Activated naive CD4-positive, alpha-beta T cell treated with anti-CD3 and anti-CD28 coated beads, Interleukin-2, amount 50 U/mL, for 16 hours (primary cell): ENCODE measurements around the gene LMF1.
A peak's percentile ranks its signal among the peaks of the same experiment; 100 is the strongest.

ENCODE experiments used
- DNase-seq: peaks from one replicate; pipeline ENCODE4 v3.0.0-alpha.2; 2020

LMF1 gene

DNA sequence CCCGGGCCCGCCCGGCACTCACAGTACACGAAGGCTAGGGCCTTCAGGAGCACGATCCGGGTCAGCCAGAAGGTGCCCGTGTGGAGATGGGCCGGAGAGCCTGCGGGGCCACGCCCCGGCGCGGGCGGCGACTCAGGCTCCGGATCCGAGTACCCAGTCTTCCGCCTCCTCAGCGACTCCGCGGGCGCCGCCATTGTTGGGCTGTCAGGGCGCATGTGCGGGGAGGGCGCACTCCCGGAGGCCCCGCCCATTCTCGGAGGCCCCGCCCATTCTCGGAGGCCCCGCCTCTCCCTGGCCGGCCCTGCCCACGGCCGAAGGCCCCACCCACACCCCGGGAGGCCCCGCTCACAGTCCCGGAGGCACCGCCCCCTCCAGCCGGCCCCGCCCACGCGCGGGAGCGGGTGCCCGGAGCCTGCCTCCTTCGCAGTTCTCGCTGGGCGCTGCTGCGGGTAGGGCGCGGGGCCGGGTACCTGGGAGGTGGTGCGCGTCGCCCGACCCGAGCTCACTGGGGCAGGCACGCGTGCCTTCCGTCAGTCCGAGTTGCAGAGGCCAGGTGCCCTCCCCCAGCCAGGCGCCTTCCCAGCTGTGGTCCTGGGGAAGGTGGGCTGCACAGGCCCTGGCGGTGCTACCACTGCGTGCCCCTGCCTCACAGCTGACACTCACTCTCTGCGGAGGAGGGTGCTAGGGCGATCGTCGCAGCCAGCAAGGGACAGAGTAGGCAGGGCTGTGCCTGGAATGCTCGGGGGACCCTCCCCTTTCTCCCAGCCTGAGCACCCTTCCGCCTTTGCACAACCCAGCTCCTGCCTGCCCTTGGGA, at the start of gene LMF1:
Gene LMF1 (minus strand): TSS at position 219 of the 816 bp plus-strand sequence. CDS start 4 bp downstream, at position 215.
- peak; percentile 89 for DNase-seq

DNA sequence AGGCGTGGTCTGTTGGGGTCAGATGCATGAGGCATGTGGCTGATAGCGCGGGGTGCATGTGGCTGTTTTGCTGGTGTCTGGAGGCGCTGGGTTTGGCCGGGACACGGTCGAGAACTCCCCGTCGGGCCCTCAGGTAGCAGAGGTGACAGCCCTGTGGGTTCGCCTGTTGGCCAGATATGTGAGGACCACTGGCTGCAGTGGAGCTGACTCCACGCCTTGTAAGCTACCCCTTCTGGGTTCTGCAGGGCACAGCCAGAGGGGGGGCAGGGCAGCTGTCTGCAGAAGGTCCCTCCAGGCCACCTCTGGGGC, 49.3 kb upstream of the LMF1 start:
- no peak for DNase-seq

DNA sequence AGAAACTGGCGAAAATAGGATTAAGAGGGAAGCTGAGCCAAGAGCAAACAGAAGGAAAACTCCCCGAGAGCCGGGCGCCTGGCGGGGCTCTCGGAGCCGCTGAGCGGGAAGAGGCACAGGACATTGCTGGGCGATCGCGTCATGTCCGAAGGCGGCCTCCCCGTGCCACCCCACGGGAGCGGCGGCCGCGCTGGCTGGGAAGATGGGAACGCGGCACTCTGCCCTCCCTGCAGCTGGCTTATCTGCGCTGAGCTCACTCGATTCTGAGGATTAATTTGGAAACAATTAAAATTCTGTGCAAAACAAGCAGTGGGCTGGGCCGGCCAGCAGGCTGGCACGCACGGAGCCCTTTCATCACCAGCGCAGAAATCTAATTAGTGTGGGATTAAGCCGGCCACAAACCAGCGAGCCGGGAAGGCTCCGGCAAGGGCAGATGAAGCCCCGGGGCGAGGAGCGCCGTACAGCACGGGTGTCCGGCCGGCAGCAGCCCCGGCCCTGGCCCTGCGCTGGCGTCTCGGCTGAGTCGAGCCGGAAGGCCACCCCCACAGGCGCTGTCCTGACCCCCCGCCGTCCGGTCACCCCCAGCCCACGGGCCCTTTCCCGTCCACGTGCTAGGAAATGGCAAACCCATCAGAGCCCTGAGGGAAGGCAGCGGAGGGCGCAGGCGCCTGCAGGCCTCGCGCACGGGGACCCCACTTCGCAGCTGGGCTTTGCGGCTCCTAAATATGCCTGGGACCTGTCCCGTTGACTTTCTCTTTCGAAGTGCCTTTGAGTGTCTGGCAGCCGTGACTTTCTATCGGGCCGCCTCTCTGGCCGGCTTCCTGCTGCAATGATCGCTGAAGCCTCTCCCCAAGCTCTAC, 48.7 kb upstream of the LMF1 start:
- no peak for DNase-seq

DNA sequence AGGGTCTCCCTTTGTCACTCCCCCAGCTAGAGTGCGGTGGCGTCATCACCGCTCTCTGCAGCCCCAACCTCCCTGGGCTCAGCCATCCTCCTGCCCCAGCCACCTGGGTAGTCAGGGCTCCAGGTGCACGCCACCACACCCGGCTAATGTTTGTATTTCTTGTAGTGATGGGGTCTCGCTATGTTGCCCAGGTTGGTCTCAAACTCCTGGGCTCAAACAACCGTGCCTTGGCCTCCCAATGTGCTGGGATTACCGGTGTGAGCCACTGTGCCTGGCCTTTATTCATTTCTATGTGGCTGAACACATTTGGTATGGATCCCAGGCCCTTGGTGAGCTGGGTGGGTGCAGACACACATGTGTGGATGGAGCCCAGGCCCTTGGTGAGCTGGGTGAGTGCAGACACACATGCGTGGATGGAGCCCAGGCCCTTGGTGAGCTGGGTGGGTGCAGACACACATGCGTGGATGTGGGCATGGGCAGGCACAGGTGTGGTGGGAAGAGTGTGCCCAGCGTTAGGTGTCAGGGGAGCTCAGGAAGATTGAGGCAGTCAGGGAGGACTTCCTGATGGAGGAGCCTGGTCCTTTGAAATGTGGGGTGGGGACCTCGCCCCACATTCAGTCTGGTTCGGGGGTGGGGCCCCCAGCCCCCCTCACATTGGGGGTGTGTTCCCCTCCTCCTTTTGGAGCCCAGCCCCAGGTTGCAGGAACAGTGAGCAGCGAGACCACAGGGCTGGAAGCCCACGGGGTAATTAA, 47.8 kb upstream of the LMF1 start:
- no peak for DNase-seq

DNA sequence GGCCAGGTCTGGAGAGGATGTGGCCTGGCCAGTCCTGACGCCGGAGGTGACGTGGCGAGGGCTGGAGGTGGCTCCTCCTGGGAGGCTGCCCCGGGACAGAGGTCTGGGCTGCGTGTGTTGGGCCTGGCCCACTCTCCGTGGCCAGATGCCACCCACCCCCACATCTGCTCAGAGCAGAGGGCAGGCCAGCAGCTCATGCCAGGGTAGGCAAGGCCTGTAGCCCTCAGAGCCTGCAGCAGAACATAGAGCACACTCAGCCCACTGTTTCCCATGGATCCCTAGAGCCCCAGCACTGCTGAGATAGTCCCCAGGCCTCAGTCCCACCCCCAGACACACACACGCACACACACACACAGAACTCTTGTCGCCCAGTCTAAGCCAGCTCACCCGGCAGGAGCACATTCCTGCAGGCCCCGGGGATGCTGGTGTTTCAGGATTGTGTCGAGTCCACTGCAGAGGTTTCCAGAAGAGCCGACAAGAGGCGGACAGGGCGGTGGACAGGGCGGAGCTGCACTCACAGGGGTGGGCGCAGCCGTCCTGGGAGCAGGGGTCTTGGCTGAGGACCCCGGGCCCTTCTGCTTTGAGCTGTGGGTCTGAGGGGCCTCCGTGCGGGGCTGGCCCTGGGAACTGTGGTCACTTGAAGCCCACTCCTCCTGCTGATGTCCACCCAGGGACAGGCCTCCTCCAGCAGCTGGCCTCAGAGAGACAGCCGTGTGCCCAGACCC, 44.1 kb upstream of the LMF1 start:
- no peak for DNase-seq

DNA sequence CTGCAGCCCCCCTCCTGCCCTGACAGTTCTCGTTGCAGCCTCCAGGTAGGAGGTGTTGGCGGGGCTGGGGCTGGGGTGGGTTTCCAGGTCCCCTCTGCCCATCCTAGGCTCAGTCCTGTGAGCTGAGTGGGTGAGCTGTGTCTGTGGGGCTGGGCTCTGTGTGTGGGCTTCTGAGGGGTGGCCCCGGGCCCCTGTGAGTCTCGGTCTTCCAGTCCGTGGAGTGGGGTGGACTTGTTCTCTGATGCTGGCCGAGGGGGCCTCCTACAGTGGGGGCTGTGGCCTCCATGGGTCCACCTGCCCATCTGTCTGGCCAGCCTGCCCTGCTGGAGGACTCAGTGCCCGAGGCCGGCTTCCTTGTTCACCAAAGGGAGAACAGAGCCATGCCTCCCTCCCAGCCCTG, 43.4 kb upstream of the LMF1 start:
- DNase-seq, result no peak

DNA sequence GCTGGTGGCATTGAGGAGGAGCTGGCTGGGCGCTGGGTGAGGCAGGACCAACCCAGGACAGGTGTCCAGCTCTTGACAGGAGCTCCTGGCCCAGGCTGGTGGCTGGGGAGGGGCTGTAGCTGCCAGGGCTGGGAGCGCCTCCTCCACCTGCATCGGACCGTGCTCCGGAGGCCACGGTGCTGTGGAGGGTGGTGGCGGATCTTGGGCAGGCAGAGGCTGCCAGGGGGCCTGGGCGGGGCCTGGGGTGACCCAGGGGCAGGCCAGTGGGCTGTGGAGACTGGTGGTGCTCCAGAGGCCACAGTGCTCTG, 42.8 kb upstream of the LMF1 start:
- DNase-seq, result no peak

DNA sequence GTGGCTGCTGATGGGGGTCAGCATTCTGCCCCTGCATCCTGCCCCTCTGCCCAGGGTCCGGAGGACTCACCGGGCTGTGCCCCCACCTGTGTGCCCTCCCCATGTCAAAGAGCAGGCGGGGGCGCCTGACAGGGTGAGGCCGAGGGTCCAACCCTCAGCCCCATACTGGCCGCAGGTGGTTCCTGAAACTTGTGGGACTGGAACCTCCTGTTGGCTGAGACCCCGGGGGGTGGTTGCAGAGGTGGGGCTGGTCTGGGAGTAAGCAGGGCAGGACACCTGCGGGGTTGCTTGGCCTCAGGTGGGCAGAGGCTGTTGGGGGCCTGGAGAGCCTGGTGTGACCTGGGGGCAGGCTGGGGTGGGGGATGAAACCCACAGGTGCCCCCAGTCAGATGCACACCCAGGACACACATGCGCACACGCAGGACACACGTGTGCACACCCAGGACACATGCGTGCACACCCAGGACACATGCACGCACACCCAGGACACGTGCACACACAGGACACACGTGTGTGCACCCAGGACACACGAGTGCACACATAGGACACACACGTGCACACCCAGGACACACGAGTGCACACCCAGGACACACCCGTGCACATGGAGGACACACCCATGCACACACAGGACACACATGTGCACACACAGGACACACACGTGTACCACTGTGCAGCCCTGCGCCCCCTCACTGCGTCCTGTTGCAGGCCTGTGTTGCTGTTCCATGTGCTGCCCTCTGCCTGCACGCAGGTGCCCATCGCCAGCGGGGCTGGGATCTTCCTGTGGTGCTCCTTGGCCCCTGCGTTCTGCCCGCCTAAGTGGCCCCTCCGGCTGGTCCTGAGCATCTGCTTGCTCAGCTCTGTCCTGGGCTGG, 42.2 kb upstream of the LMF1 start:
- DNase-seq, result no peak

DNA sequence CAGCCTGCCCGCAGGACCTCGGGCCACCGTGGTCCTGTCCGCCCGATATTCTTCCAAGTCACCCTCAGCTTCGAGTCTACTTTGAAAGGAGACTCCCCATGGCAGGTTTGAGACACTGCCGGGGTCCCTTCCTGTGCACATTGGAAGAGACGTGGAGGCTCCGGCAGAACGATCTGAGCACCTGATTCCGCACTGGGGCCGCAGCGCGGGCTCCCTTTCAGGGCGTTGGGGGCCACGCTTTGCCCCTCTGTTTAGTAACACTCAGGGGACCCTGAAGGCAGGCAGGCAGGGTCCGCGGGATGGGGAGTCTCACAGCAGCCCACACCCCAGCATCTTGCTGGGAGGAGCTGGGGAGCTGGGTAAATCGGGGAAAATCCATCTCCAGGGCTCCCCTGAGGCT, 41.4 kb upstream of the LMF1 start:
- DNase-seq, result no peak

DNA sequence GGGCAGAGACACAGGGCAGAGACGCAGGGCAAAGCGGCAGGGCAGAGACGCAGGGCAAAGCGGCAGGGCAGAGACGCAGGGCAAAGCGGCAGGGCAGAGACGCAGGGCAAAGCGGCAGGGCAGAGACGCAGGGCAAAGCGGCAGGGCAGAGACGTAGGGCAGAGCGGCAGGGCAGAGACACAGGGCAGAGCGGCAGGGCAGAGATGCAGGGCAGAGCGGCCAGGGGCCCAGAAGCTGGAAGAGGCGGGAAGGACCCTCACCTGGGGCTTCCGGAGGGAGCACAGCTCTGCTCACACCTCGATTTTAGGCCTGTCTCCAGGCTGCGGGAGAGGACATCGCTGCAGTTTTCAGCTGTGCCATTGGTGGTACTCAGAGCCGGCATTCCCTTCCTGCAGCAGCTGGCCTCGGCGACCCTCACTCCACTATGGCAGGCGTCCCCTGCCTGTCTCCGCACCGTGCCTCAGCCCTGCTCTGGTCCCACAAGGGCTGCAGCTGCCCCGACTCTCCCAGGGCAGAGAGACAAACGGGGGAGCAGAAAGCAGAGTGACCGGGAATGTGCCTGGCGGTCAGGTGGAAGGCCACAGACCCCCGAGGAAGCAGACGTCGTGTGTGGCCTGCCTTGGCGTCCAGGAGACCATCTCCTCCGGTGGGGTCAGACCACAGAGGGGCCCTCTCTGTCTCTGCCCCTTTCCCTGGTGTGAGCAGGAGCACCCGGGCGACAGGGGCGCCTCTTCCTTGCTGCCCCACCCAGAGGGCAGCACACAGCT, 40.7 kb upstream of the LMF1 start:
- no peak for DNase-seq

DNA sequence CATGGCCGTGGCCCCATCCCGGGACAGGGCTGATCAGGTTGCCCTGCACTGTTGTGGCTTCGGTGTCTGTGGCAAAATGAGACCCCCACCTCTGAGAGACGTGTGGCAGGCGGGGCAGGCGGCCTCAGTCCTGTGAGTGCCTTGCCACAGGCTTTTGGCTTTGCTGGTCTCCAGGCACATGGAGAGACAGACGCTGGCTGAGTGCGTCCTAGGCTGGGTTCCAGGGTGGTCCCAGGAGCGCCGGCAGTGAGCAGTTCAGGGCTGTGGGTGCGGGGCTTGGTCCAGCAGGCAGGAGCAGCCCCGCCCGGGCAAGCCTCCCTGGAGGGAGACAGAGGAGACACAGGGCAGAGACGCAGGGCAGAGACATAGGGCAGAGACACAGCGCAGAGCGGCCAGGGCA, 40.0 kb upstream of the LMF1 start:
- DNase-seq, result no peak

DNA sequence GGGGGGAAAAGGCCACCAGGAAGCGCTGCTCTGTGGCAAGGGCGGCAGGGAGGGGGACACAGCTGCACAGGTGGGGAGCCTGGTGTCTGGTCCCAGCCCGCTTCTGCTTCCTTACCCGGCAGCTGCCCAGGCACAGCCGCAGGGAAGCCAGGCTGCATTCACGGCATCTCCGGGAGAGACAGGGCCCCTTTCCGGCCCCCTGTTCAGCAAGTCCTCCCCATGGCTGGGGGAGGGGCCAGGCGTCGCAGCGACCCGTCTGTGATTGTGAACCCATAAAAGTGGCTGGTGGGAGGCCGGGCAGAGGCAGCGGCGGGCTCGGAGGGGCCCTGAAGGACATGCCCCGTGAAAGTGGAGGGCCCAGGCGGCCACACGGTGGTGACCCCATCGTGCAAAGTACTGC, 39.5 kb upstream of the LMF1 start:
- DNase-seq, result no peak

DNA sequence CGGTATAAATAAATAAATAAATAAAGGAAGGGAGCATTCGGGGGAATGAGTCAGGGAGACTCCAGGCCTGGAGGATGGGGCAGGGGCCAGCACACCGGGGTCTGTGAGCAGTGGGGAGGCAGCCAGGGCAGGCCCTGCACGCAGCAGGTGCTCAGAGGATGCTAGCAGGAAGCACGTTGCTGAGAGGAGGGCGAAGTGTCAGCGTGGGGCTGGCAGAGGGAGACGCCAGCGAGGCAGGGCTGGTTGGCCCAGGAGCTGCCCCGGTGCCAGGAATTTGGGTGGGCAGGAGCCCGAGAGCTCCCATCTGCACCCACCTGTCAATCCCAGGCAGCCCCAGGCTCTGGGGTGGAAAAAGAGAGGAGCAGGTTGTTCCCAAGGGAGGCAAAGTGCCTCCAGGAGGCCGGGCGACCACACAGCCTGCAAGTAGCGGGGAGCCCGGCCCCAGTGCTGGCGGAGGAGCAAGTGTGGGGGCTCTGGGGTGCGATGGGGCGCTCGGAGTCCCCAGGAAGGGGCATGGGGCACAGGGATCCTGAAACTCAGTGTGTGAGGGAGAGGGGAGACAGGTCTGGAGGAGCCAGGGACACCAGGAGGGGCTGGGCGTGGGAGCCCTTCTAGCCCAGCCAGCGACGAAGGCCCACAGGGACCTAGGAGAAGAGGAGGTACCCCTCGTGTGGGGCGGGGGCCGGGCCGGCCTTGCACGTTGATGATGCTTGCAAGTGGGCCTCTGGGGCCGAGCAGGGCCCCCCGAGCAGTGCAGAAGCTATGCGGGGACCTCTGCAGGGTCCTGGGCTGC, 38.8 kb upstream of the LMF1 start:
- no peak for DNase-seq

DNA sequence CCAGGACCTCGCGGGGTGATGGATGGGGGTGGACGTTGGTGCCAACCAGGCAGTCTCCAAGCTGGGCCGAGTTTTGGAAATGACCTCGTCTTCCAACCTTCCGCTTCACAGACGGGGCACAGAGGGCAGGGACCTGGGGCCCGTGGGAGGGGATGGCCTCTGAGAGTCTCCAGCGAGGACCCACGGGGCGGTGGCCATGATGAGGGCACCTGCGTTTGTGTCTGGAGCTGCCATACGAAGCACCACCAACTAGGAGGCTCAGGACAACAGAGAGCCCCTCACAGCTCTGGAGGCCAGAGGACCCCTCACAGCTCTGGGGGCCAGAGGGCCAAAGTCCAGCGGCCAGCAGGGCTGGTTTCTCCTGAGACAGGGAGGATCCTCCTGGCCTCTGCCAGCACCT, 37.3 kb upstream of the LMF1 start:
- no peak for DNase-seq

DNA sequence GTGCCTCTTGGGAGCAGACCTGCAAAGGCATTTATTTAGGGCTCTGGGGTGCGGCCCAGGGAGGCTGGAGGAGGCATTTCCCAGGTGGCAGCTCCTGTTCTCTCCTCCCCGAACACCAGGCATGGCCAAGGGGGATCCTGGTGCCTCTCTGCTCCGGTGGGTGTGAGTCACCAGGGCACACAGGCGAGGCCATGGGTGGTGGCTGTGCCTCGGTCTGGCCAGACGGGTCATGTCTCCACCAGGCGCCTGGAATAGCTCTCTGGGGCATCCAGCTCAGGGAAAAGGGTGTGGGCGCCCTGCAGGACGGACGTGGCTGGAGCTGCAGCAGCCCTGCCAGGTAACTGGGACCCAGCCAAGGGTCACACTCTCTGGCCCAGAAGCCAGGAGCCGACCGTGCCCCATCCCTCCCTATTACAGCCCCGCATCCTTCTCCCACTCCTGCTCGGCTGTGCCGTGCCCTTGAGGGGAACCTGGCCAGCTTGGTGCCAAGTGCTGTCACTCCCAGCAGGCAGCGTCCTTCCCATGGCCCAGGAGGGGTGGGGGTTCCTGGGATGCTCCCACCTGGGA, 36.6 kb upstream of the LMF1 start:
- no peak for DNase-seq

DNA sequence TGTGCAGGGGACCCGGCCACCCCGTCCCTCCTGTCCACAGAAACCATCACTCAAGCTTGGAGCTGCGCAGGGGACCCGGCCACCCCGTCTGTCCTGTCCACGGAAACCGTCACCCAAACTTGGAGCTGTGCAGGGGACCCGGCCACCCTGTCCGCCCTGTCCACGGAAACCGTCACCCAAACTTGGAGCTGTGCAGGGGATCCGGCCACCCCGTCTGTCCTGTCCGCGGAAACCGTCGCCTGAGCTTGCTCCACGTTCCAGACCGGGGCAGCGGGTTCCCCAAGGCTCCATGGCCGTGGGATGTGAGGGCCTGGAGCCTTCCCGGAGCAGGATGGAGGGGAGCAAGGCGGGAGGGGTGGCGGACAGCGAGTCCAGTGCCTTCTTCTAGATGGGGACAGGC, 36.0 kb upstream of the LMF1 start:
- no peak for DNase-seq

DNA sequence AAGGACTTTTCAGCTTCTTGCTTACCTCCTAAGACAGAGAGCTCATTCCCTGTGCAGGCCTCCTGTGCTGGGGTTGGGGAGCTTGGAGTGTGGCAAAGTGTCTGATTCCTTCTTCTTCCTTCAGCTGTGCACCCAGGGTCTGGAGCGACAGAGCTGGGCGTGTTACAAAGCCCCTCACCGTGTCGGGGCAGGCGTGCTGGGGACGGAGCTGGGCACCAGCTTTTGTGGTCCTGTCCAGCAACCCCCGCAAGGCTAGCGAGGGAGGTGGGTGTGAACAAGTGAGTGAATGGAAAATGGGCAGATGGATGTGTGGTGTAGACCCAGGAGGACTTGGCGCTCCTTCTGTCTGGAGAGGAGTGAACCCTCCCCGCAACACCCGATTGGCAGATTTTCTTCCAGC, 34.5 kb upstream of the LMF1 start:
- no peak for DNase-seq

DNA sequence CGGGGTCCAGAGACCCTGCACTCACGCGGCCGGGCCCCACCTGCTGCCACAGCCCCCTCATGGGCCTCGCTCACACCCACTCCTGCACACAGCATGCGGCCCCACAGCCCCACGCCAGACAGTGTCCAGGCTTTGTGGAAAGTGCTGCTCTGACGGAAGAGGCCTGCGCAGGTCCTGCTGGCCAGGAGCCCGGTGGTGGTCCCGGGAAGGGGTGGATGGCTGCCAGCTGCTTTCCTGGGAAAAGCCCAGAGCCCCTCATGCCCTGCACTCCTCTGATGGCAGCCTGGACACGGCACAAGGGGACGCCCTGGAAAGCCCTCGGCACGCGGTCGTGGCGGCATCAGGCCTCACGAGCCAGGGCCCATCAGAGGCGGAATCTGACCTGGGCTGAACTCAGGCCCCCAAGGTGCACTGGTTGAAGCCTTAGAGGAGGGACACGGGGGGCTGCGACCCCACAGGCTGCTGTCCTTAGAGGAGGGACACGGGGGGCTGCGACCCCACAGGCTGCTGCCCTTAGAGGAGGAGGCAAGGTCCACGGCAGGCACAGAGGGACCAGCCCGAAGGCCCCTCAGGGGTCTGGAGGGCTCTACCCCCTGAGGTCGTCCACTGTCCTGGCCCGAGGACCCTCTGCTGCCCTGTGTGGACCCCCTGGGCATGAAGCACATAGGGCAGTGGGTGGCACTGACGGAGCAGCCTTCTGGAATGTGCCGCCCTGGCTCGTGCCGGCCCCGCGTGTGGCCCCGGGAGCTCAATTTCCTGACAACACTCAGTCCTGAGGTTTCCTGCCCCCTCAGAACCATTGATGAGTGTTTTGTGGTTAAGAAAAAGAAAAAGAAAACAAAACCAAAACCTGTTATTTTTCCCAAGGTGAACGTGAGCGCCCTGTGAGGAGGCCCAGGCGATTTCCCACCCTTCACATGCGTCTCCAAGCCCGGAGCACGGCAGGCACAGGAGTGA, 32.9 kb upstream of the LMF1 start:
- peak; percentile 59 for DNase-seq
